NK-92 treated with Interleukin-12 subunit alpha and Interleukin-12 subunit beta, amount 100 ng/mL, for 24 hours (cell line): ENCODE data around the gene TELO2.
A peak's percentile ranks its signal among the peaks of the same experiment; 100 is the strongest.

Experiments used
- DNase-seq: peaks from one replicate; lab custom pipeline; 2025; lab: John Stamatoyannopoulos, UW

The TELO2 gene

GRCh38 chr16:1556254-1556653 is 63.1 kb downstream of the TELO2 start:
- no peak for DNase-seq

- no peak for DNase-seq
Measured at GRCh38 chr16:1557074-1557473, 63.9 kb downstream of the TELO2 start.

- DNase-seq = no peak
Measured at GRCh38 chr16:1557576-1557975, 64.4 kb downstream of the TELO2 start.

DNA sequence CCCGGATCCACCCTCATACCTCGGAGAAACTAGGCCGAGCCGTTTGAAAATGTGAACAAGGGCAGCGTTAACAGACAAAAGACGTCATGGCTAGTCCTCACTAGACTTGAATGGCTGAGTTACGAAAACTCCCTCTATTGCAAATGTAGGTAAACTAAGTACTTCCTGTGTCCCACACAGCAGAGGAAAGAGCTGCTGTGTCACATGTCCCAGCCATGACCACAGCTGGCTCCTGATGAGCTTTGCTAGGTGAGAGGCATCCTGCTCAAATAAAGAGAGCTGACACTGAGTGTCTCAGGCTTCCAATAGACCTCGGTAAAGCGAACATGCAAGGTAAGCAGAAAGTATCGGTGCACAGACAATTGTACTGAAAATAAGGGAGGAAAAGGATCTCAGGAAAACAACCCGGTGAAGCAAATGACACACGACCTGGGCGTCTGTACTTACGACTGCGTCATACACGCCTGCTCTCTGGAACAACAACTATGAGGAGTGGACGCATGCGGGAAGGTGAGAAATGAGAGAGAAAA is 66.4 kb downstream of the TELO2 start:
- DNase-seq = peak; percentile 9
